ENCODE results near the gene MRPL4. TPM values are rescaled to one million over a fixed set of nuclear protein-coding genes. Genes with fewer than 3 reads are reported as not detected.

Gene MRPL4
- total RNA-seq, 1 experiment from 2014 or later: 218 TPM

- no peak for DNase-seq
- Histone ChIP-seq H3K36me3 (no peaks in the 10 kb centered on the region), H3K27me3 (peaks cover 67% of the 10 kb centered on the region), H3K4me3 (peak overlapping the region; percentile 18), H3K9me3 (peaks cover 3% of the 10 kb centered on the region; the same call in 1 of the 2 replicates)
These were observed 38.4 kb downstream of the MRPL4 start for GRCh38 chr19:10290357-10290875.

- peak; percentile 58 for DNase-seq
- peak overlapping the region; percentile 32 for H3K4me3 ChIP-seq
- H3K9me3 ChIP-seq: peaks cover 3% of the 10 kb centered on the region; the same call in 1 of the 2 replicates
- peaks cover 73% of the 10 kb centered on the region for H3K27me3 ChIP-seq
- no peaks in the 10 kb centered on the region for H3K36me3 ChIP-seq
These were observed 39.0 kb downstream of the MRPL4 start for GRCh38 chr19:10290876-10291553.

- peak overlapping the region; percentile 32 for H3K4me3 ChIP-seq
- H3K9me3 ChIP-seq: peaks cover 3% of the 10 kb centered on the region; the same call in 1 of the 2 replicates
- no peaks in the 10 kb centered on the region for H3K36me3 ChIP-seq
- peaks cover 73% of the 10 kb centered on the region for H3K27me3 ChIP-seq
- DNase-seq: no peak
These were observed 39.7 kb downstream of the MRPL4 start for GRCh38 chr19:10291554-10292205.

GRCh38 chr19:10292206-10292788 is 40.3 kb downstream of the MRPL4 start:
- H3K27me3 ChIP-seq: peaks cover 73% of the 10 kb centered on the region
- no peaks in the 10 kb centered on the region for H3K36me3 ChIP-seq
- H3K4me3 ChIP-seq: peak overlapping the region; percentile 32
- H3K9me3 ChIP-seq: peaks cover 3% of the 10 kb centered on the region; the same call in 1 of the 2 replicates
- DNase-seq: peak; percentile 78

GRCh38 chr19:10292789-10293636 is 41.0 kb downstream of the MRPL4 start:
- H3K27me3 ChIP-seq: peaks cover 73% of the 10 kb centered on the region
- H3K36me3 ChIP-seq: no peaks in the 10 kb centered on the region
- DNase-seq: no peak
- H3K9me3 ChIP-seq: peaks cover 3% of the 10 kb centered on the region; the same call in 1 of the 2 replicates
- peak overlapping the region; percentile 32 for H3K4me3 ChIP-seq

GRCh38 chr19:10293637-10294367 is 41.8 kb downstream of the MRPL4 start:
- Histone ChIP-seq H3K27me3 (peaks cover 72% of the 10 kb centered on the region), H3K36me3 (no peaks in the 10 kb centered on the region), H3K9me3 (peaks cover 3% of the 10 kb centered on the region; the same call in 1 of the 2 replicates), H3K4me3 (no peak overlapping the region)
- DNase-seq: no peak

- DNase-seq: no peak
These were observed 42.3 kb downstream of the MRPL4 start for GRCh38 chr19:10294368-10294697.

GRCh38 chr19:10295305-10295846 is 43.4 kb downstream of the MRPL4 start:
- H3K36me3 ChIP-seq: no peaks in the 10 kb centered on the region
- DNase-seq: no peak
- no peak overlapping the region for H3K4me3 ChIP-seq
- H3K9me3 ChIP-seq: no peaks in the 10 kb centered on the region
- H3K27me3 ChIP-seq: peaks cover 56% of the 10 kb centered on the region

More at GRCh38 chr19:10294368-10294697, 42.3 kb downstream of the MRPL4 start:
- H3K9me3 ChIP-seq: peaks cover under 1% of the 10 kb centered on the region; the same call in 1 of the 2 replicates
- peaks cover 67% of the 10 kb centered on the region for H3K27me3 ChIP-seq
- H3K4me3 ChIP-seq: no peak overlapping the region
- H3K36me3 ChIP-seq: no peaks in the 10 kb centered on the region

- Histone ChIP-seq H3K4me3 (no peak overlapping the region), H3K27me3 (peaks cover 50% of the 10 kb centered on the region)
- DNase-seq: no peak
These were observed 44.0 kb downstream of the MRPL4 start for GRCh38 chr19:10295847-10296591.

GRCh38 chr19:10299545-10300458 is 47.8 kb downstream of the MRPL4 start:
- H3K9me3 ChIP-seq: no peaks in the 10 kb centered on the region
- DNase-seq: no peak
- no peak overlapping the region for H3K4me3 ChIP-seq
- H3K27me3 ChIP-seq: peaks cover 12% of the 10 kb centered on the region
- H3K36me3 ChIP-seq: no peaks in the 10 kb centered on the region

More at GRCh38 chr19:10295847-10296591, 44.0 kb downstream of the MRPL4 start:
- H3K36me3 ChIP-seq: no peaks in the 10 kb centered on the region
- no peaks in the 10 kb centered on the region for H3K9me3 ChIP-seq

- DNase-seq: peak; percentile 72
- Histone ChIP-seq H3K27me3 (no peaks in the 10 kb centered on the region; the same call in none of the 2 replicates), H3K9me3 (no peaks in the 10 kb centered on the region), H3K4me3 (no peak overlapping the region), H3K36me3 (peaks cover 4% of the 10 kb centered on the region)
These were observed 53.3 kb downstream of the MRPL4 start for GRCh38 chr19:10305139-10305806.

GRCh38 chr19:10306327-10306726 is 54.3 kb downstream of the MRPL4 start:
- H3K9me3 ChIP-seq: no peaks in the 10 kb centered on the region
- no peak for DNase-seq
- H3K36me3 ChIP-seq: peaks cover 9% of the 10 kb centered on the region
- no peak overlapping the region for H3K4me3 ChIP-seq
- no peaks in the 10 kb centered on the region; the same call in 1 of the 2 replicates for H3K27me3 ChIP-seq

GRCh38 chr19:10309423-10309822 is 57.4 kb downstream of the MRPL4 start, which contains the start of gene ZGLP1:
ZGLP1 (minus strand) TSS chr19:10309815.
- no peaks in the 10 kb centered on the region for H3K27me3 ChIP-seq
- DNase-seq: no peak
- H3K9me3 ChIP-seq: no peaks in the 10 kb centered on the region
- H3K4me3 ChIP-seq: no peak within 1 kb of the TSS
- H3K36me3 ChIP-seq: peaks cover 24% of the 10 kb centered on the region
